ENCODE data around the gene RBMS1. TPM values are rescaled to one million over a fixed set of nuclear protein-coding genes. Genes with fewer than 3 reads are reported as not detected.

Gene RBMS1
- total RNA-seq, 4 donors from 2014 or later = 133 to 180 (median 139) TPM

GRCh38 chr2:160291382-160291781 lies 202.2 kb downstream of the RBMS1 start:
- ATAC-seq (ENCODE audit: low FRiP score) (no peak), DNase-seq (ENCODE audit: low spot score) (no peak)
- TF ChIP-seq CTCF (IDR thresholded peaks at IDR 0.05) = no peak

- ATAC-seq (ENCODE audit: low FRiP score) (no peak), DNase-seq (ENCODE audit: low spot score) (no peak)
- TF ChIP-seq CTCF (IDR thresholded peaks at IDR 0.05) = no peak
Measured at GRCh38 chr2:160290598-160290997, 203.0 kb downstream of the RBMS1 start.

- ATAC-seq (ENCODE audit: low FRiP score) (no peak), DNase-seq (ENCODE audit: low spot score) (no peak)
- TF ChIP-seq CTCF (IDR thresholded peaks at IDR 0.05) = no peak
Measured at GRCh38 chr2:160289831-160290230, 203.8 kb downstream of the RBMS1 start.

- TF ChIP-seq CTCF (IDR thresholded peaks at IDR 0.05) = no peak
- DNase-seq (ENCODE audit: low spot score) (no peak), ATAC-seq (ENCODE audit: low FRiP score) (no peak)
Measured at GRCh38 chr2:160289126-160289525, 204.5 kb downstream of the RBMS1 start.

GRCh38 chr2:160288324-160288723 lies 205.3 kb downstream of the RBMS1 start:
- no peak for ATAC-seq (ENCODE audit: low FRiP score)
- DNase-seq (ENCODE audit: low spot score) = no peak

GRCh38 chr2:160287476-160287875 lies 206.1 kb downstream of the RBMS1 start:
- no peak for DNase-seq (ENCODE audit: low spot score)
- ATAC-seq (ENCODE audit: low FRiP score) = no peak
- no peak for TF ChIP-seq CTCF (IDR thresholded peaks at IDR 0.05)

More at GRCh38 chr2:160288324-160288723, 205.3 kb downstream of the RBMS1 start:
- TF ChIP-seq CTCF (IDR thresholded peaks at IDR 0.05) = no peak

- ATAC-seq (ENCODE audit: low FRiP score) (no peak), DNase-seq (ENCODE audit: low spot score) (no peak)
- no peak for TF ChIP-seq CTCF (IDR thresholded peaks at IDR 0.05)
Measured at GRCh38 chr2:160286551-160286950, 207.1 kb downstream of the RBMS1 start.

Data from omental fat pad (tissue), 4 donors.